Skeletal muscle satellite cell (primary cell): Measurements from ENCODE around the gene GLIPR1. TPM values are rescaled to one million over a fixed set of nuclear protein-coding genes. Genes with fewer than 3 reads are reported as not detected.
A peak's percentile ranks its signal among the peaks of the same experiment; 100 is the strongest.
"Not testable (repeated sequence)": the region's sequence is repeated elsewhere in the genome, so short reads cannot be mapped to it uniquely, and the experiment has no call there.

ENCODE experiments used
- H3K27me3 ChIP-seq: 2 replicates; pipeline ENCODE4 v1.7.0; 2013; ENCODE audit warnings: low read length; ENCODE audit not compliant: control insufficient read depth, insufficient read depth
- H3K36me3 ChIP-seq: 2 replicates; pipeline ENCODE4 v1.7.0; 2013; ENCODE audit warnings: mild to moderate bottlenecking, control low read depth, low read length; ENCODE audit not compliant: insufficient read depth
- H3K4me1 ChIP-seq: 2 replicates; pipeline ENCODE4 v1.7.0; 2013; ENCODE audit warnings: low read length; ENCODE audit not compliant: control insufficient read depth, insufficient read depth
- H3K4me2 ChIP-seq: 2 replicates; pipeline ENCODE4 v1.7.0; 2013; ENCODE audit warnings: mild to moderate bottlenecking, low read length
- H3K4me3 ChIP-seq: 2 replicates; pipeline ENCODE4 v1.7.0; 2013; ENCODE audit warnings: low read length
- H3K9ac ChIP-seq: 2 replicates; pipeline ENCODE4 v1.7.0; 2013; ENCODE audit warnings: mild to moderate bottlenecking, low read depth, low read length, moderate library complexity
- H3K9me3 ChIP-seq: replicated peaks from 2 replicates; pipeline ENCODE4 v1.7.0; 2013; ENCODE audit warnings: mild to moderate bottlenecking, control low read depth, low read length
- total RNA-seq: library from RNA; depleted of rRNA; stranded (reverse); fragments of >200 nt; gene quantifications from 2 replicates; pipeline ENCODE4 v1.2.3, GENCODE V29; 2012; rRNA removed

GLIPR1 gene
- 128 and 135 TPM in 2 replicates for total RNA-seq

GRCh38 chr12:75480469-75480949 is at the start of gene GLIPR1:
TSS of gene GLIPR1 (plus strand) at chr12:75480755. CDS start at chr12:75480881, 126 bp downstream.
- peaks cover 26% of the 10 kb centered on the region for H3K36me3 ChIP-seq
- peak within 1 kb of the TSS; percentile 83 for H3K4me2 ChIP-seq
- peak within 1 kb of the TSS; percentile 87 for H3K9ac ChIP-seq
- H3K9me3 ChIP-seq: no peaks in the 10 kb centered on the region
- peak within 1 kb of the TSS; percentile 72 for H3K4me3 ChIP-seq
- no peaks in the 10 kb centered on the region for H3K27me3 ChIP-seq
- peaks cover 60% of the 10 kb centered on the region for H3K4me1 ChIP-seq

- H3K36me3 ChIP-seq: no peaks in the 10 kb centered on the region
- no peaks in the 10 kb centered on the region for H3K4me1 ChIP-seq
- H3K4me2 ChIP-seq: no peak overlapping the region
- H3K9ac ChIP-seq: no peak overlapping the region
- no peaks in the 10 kb centered on the region for H3K27me3 ChIP-seq
- no peak overlapping the region for H3K4me3 ChIP-seq
- peaks cover 5% of the 10 kb centered on the region for H3K9me3 ChIP-seq
Observed at GRCh38 chr12:75432924-75433323, 47.6 kb upstream of the GLIPR1 start.

GRCh38 chr12:75437564-75437963 is 43.0 kb upstream of the GLIPR1 start:
- no peaks in the 10 kb centered on the region for H3K36me3 ChIP-seq
- peaks cover 13% of the 10 kb centered on the region for H3K4me1 ChIP-seq
- H3K4me3 ChIP-seq: no peak overlapping the region
- no peak overlapping the region for H3K9ac ChIP-seq
- H3K9me3 ChIP-seq: no peaks in the 10 kb centered on the region
- no peak overlapping the region for H3K4me2 ChIP-seq
- no peaks in the 10 kb centered on the region for H3K27me3 ChIP-seq

GRCh38 chr12:75438059-75438754 is 42.3 kb upstream of the GLIPR1 start:
- Histone ChIP-seq H3K9me3 (no peaks in the 10 kb centered on the region), H3K4me3 (no peak overlapping the region), H3K4me2 (no peak overlapping the region), H3K9ac (no peak overlapping the region), H3K36me3 (no peaks in the 10 kb centered on the region), H3K4me1 (peaks cover 13% of the 10 kb centered on the region), H3K27me3 (no peaks in the 10 kb centered on the region)

GRCh38 chr12:75439048-75439447 is 41.5 kb upstream of the GLIPR1 start:
- Histone ChIP-seq H3K4me3 (no peak overlapping the region), H3K4me2 (no peak overlapping the region), H3K36me3 (no peaks in the 10 kb centered on the region), H3K9ac (no peak overlapping the region), H3K4me1 (peaks cover 22% of the 10 kb centered on the region), H3K27me3 (no peaks in the 10 kb centered on the region), H3K9me3 (no peaks in the 10 kb centered on the region)

GRCh38 chr12:75439930-75440329 is 40.6 kb upstream of the GLIPR1 start:
- no peaks in the 10 kb centered on the region for H3K36me3 ChIP-seq
- H3K9me3 ChIP-seq: no peaks in the 10 kb centered on the region
- peaks cover 30% of the 10 kb centered on the region for H3K4me1 ChIP-seq
- H3K4me2 ChIP-seq: no peak overlapping the region
- H3K4me3 ChIP-seq: no peak overlapping the region
- H3K27me3 ChIP-seq: no peaks in the 10 kb centered on the region
- no peak overlapping the region for H3K9ac ChIP-seq

GRCh38 chr12:75441687-75442449 is 38.7 kb upstream of the GLIPR1 start:
- not testable (repeated sequence) for H3K4me3 ChIP-seq, H3K4me2 ChIP-seq, H3K27me3 ChIP-seq, H3K9ac ChIP-seq, H3K36me3 ChIP-seq, H3K9me3 ChIP-seq
- H3K4me1 ChIP-seq: peaks cover 46% of the 10 kb centered on the region

GRCh38 chr12:75442454-75442853 is 38.1 kb upstream of the GLIPR1 start:
- H3K9ac ChIP-seq, H3K9me3 ChIP-seq, H3K4me2 ChIP-seq, H3K36me3 ChIP-seq, H3K4me3 ChIP-seq, H3K27me3 ChIP-seq: not testable (repeated sequence)
- H3K4me1 ChIP-seq: peaks cover 51% of the 10 kb centered on the region

- Histone ChIP-seq H3K4me1 (peaks cover 57% of the 10 kb centered on the region), H3K9ac (no peak overlapping the region), H3K9me3 (no peaks in the 10 kb centered on the region), H3K4me2 (no peak overlapping the region), H3K36me3 (no peaks in the 10 kb centered on the region), H3K4me3 (no peak overlapping the region), H3K27me3 (no peaks in the 10 kb centered on the region)
Observed at GRCh38 chr12:75443709-75444108, 36.8 kb upstream of the GLIPR1 start.

GRCh38 chr12:75444429-75445136 is 36.0 kb upstream of the GLIPR1 start:
- Histone ChIP-seq H3K9me3 (no peaks in the 10 kb centered on the region), H3K36me3 (no peaks in the 10 kb centered on the region), H3K4me2 (peak overlapping the region; percentile 6), H3K27me3 (no peaks in the 10 kb centered on the region), H3K9ac (no peak overlapping the region), H3K4me1 (peaks cover 56% of the 10 kb centered on the region), H3K4me3 (no peak overlapping the region)

GRCh38 chr12:75445137-75445507 is 35.4 kb upstream of the GLIPR1 start:
- H3K36me3 ChIP-seq, H3K4me2 ChIP-seq, H3K9ac ChIP-seq, H3K9me3 ChIP-seq, H3K4me3 ChIP-seq, H3K27me3 ChIP-seq: not testable (repeated sequence)
- H3K4me1 ChIP-seq: peaks cover 56% of the 10 kb centered on the region
